ENCODE data around the gene ATP4A. TPM values are rescaled to one million over a fixed set of nuclear protein-coding genes. Genes with fewer than 3 reads are reported as not detected.

Gene ATP4A
- total and polyA plus RNA-seq, 9 of the 15 experiments (the other 6 are each of a cell fraction or from before 2014, with no cell fraction given) = 0.15 TPM; not detected in 8

- TF ChIP-seq CUX1 (CRISPR knock-in tag; IDR thresholded peaks at IDR 0.05) = no peak
Observed at GRCh38 chr19:35557539-35558399, 5.7 kb downstream of the ATP4A start (continued).

Data from K562 (cell line).